ENCODE measurements around the gene NOX3. TPM values are rescaled to one million over a fixed set of nuclear protein-coding genes. Genes with fewer than 3 reads are reported as not detected.

NOX3 gene
- total and polyA plus RNA-seq, 9 of the 15 experiments (the other 6 are each of a cell fraction or from before 2014, with no cell fraction given) = not detected

DNA sequence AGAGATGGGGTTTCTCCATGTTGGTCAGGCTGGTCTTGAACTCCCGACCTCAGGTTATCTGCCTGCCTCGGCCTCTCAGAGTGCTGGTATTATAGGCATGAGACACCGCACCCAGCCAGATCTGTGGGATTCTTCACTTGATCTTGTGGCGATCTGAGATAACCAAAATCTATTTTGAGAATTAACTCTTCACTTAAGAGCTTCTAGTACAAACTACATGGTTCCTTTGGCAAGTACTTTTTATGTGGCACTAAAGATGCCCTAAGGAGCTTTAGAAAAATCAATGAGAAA lies 103.6 kb downstream of the NOX3 start:
- ATAC-seq (no peak), DNase-seq (ENCODE audit: extremely low read depth in 1 of 4, low spot score in 3 of 4) (no peak), FAIRE-seq (no peak)
- Histone ChIP-seq H3K4me1 (replicated peaks in 1 of 2; ENCODE audit: control insufficient read depth in 2 of 2, insufficient read depth in 2 of 2, low read length in 2 of 2) (no peaks in the 10 kb centered on the region), H2AFZ (ENCODE audit: low read depth, low read length) (no peak overlapping the region), H3K9ac (ENCODE audit: insufficient read depth in 1 of 2, low read depth in 2 of 2, low read length in 2 of 2) (no peak overlapping the region), H3K79me2 (ENCODE audit: control insufficient read depth, insufficient read depth, low read length) (no peaks in the 10 kb centered on the region), H3K9me3 (replicated peaks; ENCODE audit: control insufficient read depth, insufficient read depth, low read depth, low read length) (peaks cover 6% of the 10 kb centered on the region; the same call in 1 of the 2 replicates), H3K4me3 (no peak overlapping the region), H3K36me3 (ENCODE audit: control insufficient read depth, insufficient read depth, low read length) (no peaks in the 10 kb centered on the region), H4K20me1 (replicated peaks; ENCODE audit: control insufficient read depth, insufficient read depth, low read length) (no peaks in the 10 kb centered on the region), H3K9me1 (ENCODE audit: control insufficient read depth, insufficient read depth, low read length) (no peaks in the 10 kb centered on the region), H3K27ac (ENCODE audit: extremely low read depth, low read depth, low read length) (no peak overlapping the region), H3K27me3 (ENCODE audit: control insufficient read depth in 2 of 2, insufficient read depth in 2 of 2, low read length in 2 of 2) (no peaks in the 10 kb centered on the region), H3K4me2 (ENCODE audit: insufficient read depth, low read length) (no peak overlapping the region)
- intact Hi-C loops (cut with micrococcal nuclease) (no loop called here), in situ Hi-C loops (cut with MboI) (no loop called here)
- ChIA-PET CTCF (ENCODE audit: low intra/inter-chr PET ratio) (no interaction called here), POLR2A (no interaction called here)
- TF ChIP-seq, protein P1, sequence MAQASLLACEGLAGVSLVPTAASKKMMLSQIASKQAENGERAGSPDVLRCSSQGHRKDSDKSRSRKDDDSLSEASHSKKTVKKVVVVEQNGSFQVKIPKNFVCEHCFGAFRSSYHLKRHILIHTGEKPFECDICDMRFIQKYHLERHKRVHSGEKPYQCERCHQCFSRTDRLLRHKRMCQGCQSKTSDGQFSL (CRISPR knock-in tag; IDR thresholded peaks at IDR 0.05) = no peak
- TF ChIP-seq, protein P1 (tag; IDR thresholded peaks at IDR 0.05) = no peak
- no peak for TF ChIP-seq RB1 (IDR thresholded peaks at IDR 0.05; ENCODE audit: low read depth)
- no peak for TF ChIP-seq FOXJ2 (tag; IDR thresholded peaks at IDR 0.05)
- no peak for TF ChIP-seq TBP (optimal IDR thresholded peaks at IDR 0.05; ENCODE audit: low read depth, low read length)
- TF ChIP-seq, protein P2, sequence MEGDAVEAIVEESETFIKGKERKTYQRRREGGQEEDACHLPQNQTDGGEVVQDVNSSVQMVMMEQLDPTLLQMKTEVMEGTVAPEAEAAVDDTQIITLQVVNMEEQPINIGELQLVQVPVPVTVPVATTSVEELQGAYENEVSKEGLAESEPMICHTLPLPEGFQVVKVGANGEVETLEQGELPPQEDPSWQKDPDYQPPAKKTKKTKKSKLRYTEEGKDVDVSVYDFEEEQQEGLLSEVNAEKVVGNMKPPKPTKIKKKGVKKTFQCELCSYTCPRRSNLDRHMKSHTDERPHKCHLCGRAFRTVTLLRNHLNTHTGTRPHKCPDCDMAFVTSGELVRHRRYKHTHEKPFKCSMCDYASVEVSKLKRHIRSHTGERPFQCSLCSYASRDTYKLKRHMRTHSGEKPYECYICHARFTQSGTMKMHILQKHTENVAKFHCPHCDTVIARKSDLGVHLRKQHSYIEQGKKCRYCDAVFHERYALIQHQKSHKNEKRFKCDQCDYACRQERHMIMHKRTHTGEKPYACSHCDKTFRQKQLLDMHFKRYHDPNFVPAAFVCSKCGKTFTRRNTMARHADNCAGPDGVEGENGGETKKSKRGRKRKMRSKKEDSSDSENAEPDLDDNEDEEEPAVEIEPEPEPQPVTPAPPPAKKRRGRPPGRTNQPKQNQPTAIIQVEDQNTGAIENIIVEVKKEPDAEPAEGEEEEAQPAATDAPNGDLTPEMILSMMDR (IDR thresholded peaks at IDR 0.05 in 2 of 3, conservative IDR thresholded peaks at IDR 0.05 in 1 of 3; ENCODE audit: insufficient read depth in 2 of 3, low read depth in 1 of 3, low read length in 3 of 3) = no peak
- TF ChIP-seq KAT8 (IDR thresholded peaks at IDR 0.05; ENCODE audit: low read depth) = no peak
- TF ChIP-seq BMI1 (IDR thresholded peaks at IDR 0.05; ENCODE audit: low read length) = no peak
- TF ChIP-seq RBBP5 (IDR thresholded peaks at IDR 0.05; ENCODE audit: borderline replicate concordance, insufficient read depth, low read length, poor library complexity, severe bottlenecking) = no peak
- no peak for TF ChIP-seq RBM25 (IDR thresholded peaks at IDR 0.05; ENCODE audit: low read depth, low read length, severe bottlenecking)
- TF ChIP-seq IRF2 (CRISPR knock-in tag; IDR thresholded peaks at IDR 0.05) = no peak
- TF ChIP-seq ZSCAN29 (IDR thresholded peaks at IDR 0.05) = no peak
- no peak for TF ChIP-seq CBX2 (IDR thresholded peaks at IDR 0.05; ENCODE audit: insufficient read depth, low read length, poor library complexity, severe bottlenecking)
- no peak for TF ChIP-seq E2F3 (CRISPR knock-in tag; IDR thresholded peaks at IDR 0.05)
- no peak for TF ChIP-seq BCOR (IDR thresholded peaks at IDR 0.05)
- no TSS peak for BruUV-seq (replicated peaks)
- 2% methylated on average over 4 of the region's 4 CpGs for WGBS (ENCODE audit: insufficient coverage, low coverage, missing lambda C conversion rate)

All from K562 (cell line).